Activated T-helper 1 cell treated with anti-CD3 and anti-CD28 coated beads, Interleukin-2, amount 50 U/mL, for 16 hours (primary cell): Measurements from ENCODE around the gene WSB2.
"Not testable (repeated sequence)": the region's sequence is repeated elsewhere in the genome, so short reads cannot be mapped to it uniquely, and the experiment has no call there.

ENCODE experiments used
- DNase-seq, 2 donors: peaks; one replicate each; pipeline ENCODE4 v3.0.0-alpha.2; 2020; ENCODE audit warnings: low read depth in 1 of 2, low spot score in 1 of 2

The WSB2 gene

DNA sequence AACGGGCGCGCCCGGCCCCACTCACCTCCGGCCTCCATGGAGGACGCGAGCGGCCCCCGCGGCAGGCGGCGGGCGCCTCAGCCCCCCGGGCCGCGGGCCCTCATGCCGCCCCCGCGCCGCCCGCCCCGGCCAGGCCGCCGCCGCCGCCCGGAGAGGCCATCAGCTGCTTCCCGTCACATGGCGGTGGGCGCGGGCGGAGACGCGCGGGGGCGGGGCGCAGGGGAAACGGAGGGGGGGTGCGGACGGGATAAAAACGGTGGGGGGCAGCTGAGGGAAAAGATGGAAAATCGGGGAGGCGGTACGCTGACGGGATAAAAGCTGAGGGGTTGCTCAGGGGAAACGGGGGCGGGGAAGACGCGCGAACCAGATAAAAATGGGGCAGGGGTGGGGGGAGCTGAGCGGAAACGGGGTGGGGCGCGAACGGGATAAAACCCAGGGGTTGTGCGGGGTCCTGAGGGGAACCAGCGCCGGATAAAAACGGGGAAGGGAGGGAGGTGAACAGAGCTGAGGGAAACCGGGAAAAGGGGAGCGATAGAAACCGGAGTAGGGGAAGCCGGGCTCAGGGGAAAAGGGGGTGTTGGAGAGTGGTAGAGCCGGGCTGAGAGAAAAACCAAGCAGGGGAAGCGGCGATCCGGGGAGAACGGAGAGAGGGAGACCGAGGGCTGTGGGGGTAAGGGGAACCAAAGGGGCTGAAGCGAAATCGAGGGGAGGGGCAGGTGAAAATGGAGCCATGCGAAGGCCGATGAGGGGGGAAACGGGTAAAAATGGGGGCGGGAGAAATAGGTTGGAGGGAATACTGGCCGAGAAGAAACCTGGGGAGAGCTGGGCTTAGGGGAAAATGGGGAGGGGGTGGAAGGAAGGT, at the start of gene WSB2:
WSB2 (minus strand) TSS at position 169 of the 862 bp plus-strand sequence; CDS start at position 38, 131 bp downstream.
- DNase-seq: peak; percentile 13 to 43

DNA sequence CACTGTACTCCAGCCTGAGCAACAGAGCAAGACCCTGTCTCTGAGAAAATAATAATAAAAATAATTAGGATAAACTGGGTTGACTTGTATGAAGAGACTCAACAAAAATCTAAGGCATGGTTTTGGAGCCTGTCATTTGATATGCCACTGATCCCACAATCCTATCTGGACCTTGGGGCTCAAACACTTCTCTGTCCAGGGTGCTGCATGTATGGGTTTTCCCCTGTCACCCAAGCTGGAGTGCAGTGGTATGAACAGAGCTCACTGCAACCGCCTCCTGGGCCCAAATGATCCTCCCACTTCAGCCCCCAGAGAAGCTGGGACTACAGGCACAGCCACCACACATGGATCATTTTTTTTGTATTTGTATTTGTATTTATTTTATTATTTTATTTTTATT, 48.1 kb upstream of the WSB2 start:
- no peak for DNase-seq

DNA sequence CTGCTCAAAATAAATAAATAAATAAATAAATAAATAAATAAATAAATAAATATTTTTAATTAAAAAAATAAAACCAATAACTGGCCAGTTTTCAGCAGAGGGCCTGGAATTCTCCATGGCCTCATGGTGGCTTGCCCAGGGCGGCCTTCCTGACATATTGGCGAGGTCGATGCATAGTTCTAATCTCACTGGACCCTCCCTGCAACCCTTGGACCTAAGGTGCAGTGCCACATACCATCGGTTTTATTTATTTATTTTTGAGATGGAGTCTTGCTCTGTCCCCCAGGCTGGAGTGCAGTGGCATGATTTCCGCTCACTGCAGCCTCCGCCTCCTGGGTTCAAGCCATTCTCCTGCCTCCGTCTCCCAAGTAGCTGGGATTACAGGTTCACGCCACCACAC, 46.7 kb upstream of the WSB2 start:
- no peak for DNase-seq

DNA sequence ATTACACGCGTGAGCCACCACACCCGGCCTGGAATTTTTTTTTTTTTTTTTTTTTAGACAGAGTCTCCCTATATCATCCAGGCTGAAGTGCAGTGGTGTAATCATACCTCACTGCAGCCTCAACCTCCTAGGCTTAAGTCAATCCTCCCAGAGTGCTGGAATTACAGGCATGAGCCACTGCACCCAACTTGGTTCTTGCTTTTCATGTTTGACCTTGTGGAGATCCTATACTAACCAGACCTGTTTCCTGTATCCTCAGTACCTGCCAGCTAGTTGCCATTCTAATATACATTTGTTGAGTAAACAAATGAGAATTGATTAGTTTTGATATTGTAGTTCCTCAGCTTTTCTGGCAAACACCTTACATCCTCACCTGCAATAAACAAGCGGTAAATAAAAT, 46.0 kb upstream of the WSB2 start:
- DNase-seq: no peak

DNA sequence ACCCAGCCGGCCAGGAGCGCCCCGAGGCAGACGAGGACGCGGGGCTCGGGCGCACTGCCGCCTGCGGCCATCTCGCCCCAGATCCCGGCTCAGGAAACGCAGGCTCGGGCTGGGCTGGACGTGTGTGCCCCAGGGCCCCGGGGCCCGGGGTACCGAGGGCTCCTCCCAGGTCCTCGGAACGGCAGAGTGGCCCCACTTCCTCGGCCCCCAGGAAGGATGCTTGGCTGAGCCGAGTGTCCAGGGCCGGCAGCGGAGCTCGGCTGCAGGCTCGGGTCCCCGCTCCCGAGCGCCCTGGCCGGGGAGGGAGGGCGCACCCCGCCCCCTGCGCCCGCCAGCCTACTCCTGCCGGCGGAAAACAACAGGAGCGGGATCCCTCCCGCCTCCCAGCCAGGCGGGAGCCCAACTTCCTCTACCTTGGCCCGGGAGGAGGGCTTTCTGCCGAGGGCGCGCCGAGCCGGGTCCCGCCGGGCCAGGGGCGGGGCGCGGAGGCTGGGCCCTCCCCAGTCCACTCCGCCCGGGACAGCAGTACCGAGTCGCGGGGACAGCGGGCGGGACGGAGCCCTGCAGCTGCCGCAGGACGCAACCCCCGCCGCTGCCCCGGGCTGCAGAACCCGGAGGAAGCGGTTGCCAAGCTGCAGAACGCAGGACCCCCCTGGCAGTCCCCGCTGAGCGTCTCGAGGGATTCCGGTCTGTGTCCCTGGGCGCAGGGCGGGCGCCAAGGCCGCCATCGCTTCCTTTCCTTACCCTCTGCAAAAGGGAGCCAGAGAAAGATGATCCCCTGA, 42.8 kb upstream of the WSB2 start, which contains the start of gene VSIG10:
VSIG10 (minus strand) TSS at position 411 of the 782 bp plus-strand sequence; CDS start at position 71, 340 bp downstream.
- no peak for DNase-seq

DNA sequence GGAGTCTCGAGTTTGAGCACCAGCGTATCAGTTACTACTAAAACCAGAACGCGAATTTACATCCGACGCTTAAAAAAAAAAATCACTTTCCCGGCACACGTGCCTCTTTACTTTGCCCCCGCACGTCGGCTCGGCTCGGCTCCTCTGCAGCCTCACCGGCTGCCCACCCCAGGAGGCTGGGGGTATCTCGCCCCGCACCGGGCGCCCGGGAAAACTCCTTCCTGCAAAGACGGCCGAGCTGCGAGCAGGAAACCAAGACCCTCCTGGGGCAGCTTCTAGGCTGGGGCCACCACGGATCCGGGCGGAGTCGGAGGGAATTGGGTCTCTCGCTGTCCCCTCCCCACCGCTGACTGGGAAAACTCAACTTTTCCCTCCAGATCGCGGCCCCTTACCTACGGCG, 42.2 kb upstream of the WSB2 start:
- no peak for DNase-seq

DNA sequence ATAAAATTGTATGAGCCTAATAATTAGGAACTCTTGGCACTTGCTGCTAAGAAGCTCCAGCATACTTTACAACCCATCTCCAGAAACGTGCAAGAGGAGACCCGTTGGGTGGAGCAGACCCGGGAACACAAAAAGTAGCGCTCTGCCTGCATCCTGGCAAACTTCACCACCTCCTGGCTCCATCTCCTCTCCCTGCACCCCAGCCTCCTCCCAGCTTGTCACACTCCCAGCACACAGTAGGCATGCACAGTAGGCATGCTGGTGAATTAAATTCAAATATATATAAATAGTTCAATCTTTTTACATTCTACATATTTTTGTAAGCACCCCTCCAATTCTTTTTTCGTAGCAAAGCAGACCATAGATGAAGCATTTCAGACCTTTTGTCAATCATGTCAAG, 41.6 kb upstream of the WSB2 start:
- DNase-seq: no peak

DNA sequence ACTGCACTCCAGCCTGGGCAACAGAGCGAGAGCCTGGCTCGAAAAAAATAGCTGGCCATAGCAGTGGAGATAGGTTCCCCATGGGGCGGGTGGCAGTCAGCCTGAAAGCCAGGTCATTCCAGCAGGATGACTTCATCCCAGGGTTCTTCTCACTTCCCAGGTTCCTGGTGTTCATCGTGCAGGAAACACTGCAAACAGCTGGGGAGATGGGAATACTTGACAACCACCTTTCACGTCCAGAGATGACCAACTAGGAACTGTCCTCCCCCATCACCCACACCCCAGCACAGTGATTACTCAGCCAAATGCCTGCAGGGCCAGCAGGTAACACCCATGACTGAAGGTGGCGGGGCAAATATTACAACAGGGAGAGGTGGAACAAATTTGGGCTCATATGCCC, 41.1 kb upstream of the WSB2 start:
- no peak for DNase-seq

DNA sequence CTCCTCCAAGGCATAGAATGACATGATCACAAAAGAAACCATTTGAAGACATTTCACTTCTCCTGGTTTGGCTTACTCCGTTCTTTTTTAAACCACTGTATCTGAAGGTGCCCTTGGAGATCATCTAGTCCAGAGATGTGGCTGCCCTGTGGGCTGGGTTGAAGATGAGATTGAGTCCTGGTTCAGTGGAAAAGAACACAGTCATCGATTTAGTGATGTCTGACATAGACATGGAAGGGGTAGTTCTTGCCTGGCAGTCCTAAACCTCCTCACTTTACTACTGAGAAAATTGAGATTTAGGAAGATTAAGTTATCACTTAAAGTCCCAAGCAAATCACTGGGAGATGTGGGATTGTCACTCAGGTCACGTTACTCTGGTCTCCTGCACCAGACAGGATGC, 40.1 kb upstream of the WSB2 start:
- DNase-seq: no peak

DNA sequence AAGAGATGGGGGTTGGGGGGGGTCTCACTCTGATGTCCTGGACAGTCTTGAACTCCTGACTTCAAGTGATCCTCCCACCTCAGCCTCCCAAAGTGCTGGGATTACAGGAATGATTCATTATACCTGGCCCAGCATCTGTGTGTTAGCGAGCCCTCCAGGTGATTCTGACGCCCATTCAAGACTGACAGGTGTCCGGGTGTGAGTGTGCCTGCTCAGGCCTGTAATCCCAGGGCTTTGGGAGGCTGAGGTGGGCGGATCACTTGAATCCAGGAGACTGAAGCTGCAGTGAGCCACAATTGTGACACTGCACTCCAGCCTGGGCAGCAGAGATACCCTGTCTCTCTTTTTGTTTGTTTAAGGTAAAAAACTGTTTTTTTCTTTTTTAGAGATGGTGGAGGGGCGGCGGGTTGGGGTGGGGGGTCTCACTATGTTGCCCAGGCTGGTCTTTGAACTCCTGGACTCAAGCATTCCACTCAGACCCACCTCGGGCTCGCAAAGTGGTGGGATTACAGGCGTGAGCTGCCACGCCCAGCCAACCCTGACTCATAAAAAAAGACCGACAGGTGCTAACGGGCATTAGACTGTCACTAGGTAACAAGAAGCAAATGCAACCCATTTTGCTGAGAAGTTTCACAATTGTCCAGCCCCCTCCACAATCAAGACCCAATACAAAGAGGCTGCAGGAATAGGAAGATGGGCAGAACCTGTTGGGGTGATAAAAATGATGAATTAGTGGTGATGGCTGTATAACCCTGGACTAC, 38.1 kb upstream of the WSB2 start:
- no peak for DNase-seq

DNA sequence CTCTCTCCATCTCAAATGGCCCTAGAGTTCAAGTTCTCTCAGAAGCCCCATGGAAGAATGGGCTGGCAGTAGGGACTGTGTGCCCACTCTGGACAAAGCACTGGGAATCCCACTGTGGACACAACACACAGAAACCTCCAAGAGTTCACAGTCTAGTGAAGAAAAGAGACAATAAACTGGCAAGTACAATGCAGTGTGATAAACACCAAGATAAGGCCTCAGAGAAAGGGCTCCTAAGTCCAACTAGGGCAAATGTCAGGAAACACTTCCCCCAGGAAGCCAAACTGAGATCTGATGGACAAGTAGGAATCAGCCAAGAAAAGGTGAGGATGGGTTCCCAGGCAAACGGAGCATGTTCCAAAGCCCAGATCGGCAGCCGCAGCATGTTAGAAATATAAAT, 37.4 kb upstream of the WSB2 start:
- DNase-seq: no peak

DNA sequence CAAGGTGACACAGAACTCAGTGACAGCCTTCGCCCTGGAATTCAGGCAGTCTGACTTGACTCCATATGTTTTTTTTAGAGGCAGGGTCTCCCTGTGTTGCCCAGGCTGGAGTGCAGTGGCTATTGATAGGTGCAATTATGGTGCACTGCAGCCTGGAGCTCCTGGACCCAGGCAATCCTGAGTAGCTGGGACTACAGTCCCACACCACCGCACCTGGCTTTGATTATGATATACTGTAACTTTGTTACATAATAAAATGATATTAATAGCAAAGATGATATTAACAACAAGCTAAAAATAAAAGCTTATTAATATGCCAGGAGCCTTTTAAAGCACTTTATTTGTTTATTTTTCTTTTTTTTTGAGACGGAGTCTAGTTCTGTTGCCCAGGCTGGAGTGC, 33.1 kb upstream of the WSB2 start:
- DNase-seq: no peak

DNA sequence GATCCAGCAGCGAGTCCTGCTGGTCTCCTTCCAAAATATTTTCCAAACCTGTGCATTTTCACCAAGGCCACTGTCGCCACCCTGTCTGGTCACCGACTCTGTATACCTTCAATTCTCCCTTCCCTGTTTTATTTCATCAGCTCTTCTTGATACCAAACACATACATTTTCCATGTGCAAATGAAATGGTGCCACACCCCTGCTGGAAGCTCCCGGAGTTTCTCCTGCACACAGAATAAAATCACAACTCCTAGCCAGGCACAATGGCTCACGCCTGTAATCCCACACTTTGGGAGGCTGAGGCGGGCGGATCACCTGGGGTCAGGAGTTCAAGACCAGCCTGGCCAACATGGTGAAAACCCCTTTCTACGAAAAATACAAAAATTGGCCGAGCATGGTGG, 28.8 kb upstream of the WSB2 start:
- no peak for DNase-seq

DNA sequence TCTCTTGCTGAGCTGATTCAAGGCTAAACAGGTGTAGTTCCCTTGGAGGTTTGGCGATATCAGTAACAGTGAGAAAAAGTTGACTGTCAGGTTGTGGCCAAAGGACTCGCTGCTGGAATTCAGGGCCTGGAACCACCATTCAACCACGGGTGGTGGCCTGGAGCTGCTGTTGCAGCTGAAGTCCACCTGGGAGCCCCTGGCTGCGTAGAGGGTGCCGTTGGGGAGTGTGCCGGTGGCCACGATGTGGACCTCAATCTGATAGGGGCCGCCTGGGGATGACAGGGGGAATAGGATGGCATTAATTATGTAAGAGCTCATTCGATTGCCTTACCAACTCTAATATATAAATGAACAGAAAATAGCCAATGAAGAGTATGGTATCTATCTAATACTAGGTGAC, 21.2 kb upstream of the WSB2 start:
- no peak for DNase-seq

DNA sequence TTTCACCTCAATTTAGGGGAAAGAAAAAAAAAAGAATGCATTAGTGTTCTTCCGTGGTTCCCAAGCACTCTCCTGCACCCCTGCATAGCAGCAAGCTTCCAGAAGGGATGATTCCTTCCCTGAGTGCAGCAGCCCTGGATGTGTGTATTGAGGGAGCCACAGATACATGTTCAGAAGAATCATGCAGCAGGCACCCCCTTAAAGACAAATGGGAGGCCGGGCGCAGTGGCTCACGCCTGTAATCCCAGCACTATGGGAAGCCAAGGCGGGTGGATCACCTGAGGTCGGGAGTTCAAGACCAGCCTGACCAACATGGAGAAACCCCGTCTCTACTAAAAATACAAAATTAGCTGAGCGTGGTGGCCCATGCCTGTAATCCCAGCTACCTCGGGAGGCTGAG, 20.5 kb upstream of the WSB2 start:
- DNase-seq: not testable (repeated sequence)

DNA sequence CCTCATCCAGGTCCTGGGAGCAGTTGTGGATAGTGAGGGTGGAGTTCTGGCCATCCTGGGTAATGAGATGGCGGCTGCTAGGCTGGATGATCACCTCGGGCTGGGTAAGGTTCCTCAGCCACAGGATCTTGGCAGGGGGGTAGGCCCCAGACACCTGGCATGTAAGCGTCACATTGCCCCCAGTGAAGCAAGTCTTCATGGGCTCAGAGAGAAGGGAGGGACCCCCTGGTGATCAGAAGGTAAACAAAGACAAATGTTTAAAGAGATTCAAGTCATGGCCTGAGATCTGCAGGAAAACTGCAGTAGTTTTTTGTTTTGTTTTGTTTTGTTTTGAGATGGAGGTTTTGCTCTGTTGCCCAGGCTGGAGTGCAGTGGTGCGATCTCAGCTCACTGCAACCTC, 12.8 kb upstream of the WSB2 start:
- DNase-seq: no peak

DNA sequence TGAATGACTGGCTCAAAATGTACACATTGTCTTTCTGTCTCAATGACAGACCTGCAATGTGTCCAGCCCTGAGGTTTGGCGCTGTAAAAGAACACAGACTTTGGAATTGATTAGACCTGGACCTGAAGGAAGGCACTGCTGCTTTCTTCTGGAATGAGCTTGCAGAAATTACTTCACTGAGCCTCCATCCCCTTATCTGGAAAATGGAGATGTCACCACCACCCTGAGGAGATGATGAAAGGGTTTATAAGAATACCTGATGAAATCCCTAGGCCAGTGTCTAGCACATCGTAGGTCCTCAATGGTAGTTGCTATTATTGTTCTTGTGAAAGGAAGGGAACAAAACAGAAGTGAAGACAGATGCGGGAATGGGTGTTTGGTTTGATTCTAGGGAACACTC, 9.7 kb upstream of the WSB2 start:
- DNase-seq: no peak

DNA sequence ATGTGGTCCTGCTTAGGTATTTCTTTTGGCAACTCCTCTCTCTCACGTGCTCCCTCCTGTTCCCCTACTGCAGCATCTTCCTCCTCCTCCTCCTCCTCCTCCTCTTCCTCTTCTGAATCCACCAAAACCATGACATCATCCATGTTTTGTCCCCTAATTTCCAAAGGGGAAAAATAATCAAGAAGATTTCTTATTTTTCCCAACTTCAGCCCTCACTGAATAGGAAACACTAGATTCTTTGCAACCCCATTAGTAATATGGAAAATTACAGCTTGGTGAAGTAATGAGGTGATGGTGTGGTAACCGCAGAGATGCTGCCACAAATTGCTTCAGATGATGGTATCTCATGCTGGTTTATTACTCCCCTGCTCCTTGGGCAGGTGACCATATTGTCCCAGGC, 7.5 kb upstream of the WSB2 start:
- no peak for DNase-seq

DNA sequence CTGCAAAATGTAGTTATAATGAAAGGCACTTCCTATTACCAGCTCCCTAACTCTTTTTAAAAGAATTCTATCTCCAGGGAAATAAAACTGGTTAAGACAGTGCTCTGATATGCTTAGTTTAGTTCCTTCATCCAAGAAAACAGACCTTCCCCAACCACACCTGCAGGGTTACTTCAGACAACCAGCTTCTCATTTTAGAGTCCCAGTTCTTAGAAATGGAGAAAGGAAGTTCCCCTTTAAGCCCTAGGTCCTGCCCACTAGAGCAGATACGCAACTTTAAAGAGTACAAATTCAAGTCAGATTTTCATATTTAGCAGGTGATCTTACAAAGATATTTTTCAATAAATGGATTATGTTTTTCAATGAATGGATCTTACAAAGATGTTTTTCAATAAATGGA, 4.4 kb upstream of the WSB2 start:
- no peak for DNase-seq

DNA sequence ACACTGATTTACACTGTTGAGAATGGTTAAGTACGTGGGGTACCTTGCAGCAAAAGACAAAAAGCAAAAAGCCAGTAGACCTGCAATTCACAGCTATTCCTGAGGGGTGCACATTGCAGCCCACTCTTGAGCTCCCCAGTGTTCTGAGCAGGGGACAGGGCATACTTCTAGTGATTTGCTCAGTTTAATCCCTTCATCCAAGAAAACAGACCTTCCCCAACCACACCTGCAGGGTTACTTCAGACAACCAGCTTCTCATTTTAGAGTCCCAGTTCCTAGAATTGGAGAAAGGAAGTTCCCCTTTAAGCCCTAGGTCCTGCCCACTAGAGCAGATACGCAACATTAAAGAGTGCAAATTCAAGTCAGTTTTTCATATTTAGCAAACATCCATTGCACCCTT, 3.6 kb upstream of the WSB2 start:
- DNase-seq: no peak

DNA sequence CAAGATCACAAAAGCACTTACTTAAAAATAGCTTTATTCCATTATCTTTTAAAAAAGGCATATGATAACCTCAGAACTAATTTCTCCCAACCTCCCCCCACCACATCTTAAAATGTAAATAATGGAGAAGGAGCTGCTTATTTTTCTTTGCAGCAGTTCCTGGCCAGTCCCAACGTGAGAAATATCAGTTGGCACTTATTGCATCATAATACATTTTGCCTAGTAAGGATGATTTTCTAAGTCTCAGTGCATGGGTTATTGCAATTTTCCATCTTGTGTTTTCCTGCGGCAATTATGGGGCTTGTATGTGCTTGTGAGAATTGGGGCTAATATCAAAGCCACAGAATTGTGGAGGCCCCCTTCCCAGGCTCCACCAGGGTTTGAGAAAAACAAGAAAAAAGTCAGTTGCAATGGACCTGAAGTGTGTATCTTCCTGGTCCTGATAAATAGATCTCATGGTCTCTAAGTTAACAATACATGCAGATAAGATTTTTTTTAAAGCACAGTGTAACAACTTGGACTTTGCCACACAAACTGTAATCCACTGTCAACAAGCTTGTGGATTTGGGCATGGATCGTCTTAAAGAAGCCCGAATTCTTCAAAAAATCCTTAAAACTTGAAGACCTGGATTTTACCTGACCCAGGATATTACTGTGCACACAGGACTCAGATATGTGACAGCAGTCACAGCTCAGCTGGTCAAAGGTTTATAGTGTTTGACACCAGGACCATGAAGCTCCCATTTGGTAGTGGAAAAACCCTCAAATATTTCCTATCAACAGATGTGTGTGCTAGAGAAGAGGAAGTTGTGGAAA, 2.8 kb upstream of the WSB2 start:
- no peak for DNase-seq
